Measurements from ENCODE around the gene ASL.
"Not testable (repeated sequence)": the region's sequence is repeated elsewhere in the genome, so short reads cannot be mapped to it uniquely, and the experiment has no call there.

The ASL gene

GRCh38 chr7:66039094-66039670 lies 36.4 kb upstream of the ASL start:
- Histone ChIP-seq H3K9me3 (no peaks in the 10 kb centered on the region), H3K4me1 (peaks cover 2 to 7% (median 5%) of the 10 kb centered on the region in 4 donors), H3K27me3 (no peaks in the 10 kb centered on the region), H3K4me3 (no peak overlapping the region), H3K27ac (no peak overlapping the region), H3K36me3 (no peaks in the 10 kb centered on the region)
- no peak for DNase-seq
- TF ChIP-seq CTCF (IDR thresholded peaks at IDR 0.05): no peak
- intact Hi-C loops (cut with DNase I; ENCODE audit: low total_unique reads): no loop called here

DNA sequence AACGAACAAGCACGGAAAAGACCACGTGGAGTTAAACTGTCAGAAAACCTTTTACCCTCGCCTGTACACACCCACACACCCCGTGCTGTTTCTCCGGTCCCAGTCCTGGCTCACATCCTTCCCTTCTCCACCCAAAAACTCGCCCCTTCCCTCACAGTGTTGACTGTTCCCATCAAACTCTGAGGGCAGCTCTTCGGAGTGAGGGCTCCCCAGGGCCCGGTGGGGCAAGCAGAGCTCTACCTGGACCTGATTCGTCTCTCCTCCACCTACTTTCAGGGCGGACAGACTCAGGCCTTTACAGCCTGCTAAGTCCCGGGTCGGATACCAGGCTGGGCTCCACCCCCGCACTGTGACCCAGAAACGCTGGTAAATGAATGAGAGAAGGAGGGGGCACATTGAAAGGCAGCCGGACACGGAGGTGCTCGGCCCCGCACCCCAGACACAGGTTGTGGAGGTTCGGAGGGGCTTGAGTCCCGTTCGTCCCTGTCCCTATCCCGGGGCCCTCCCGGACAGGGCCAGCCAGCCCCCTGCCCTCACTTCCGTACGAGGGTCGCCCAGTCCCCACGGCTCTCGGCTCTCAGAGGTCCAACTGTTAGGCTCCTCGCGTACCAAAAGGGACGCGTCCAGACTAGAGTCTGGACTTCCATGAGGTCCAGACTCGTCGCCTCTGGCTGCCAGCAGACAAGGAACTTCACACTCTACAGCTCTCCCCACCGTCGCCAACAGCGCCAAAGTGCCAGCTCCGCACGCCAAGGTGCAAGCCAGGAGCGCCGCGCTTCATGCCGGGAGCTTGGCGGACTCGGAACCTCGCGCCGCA lies 31.7 kb upstream of the ASL start:
- Histone ChIP-seq H3K36me3 (no peaks in the 10 kb centered on the region), H3K4me3 (peak overlapping the region; percentile 43 to 51), H3K9me3 (no peaks in the 10 kb centered on the region), H3K4me1 (peaks cover 3 to 12% (median 7%) of the 10 kb centered on the region in 4 donors), H3K27ac (no peak overlapping the region), H3K27me3 (no peaks in the 10 kb centered on the region)
- peak in 1 of 2 donors; percentile 25 for DNase-seq
- intact Hi-C loops (cut with DNase I; ENCODE audit: low total_unique reads): no loop called here
- TF ChIP-seq CTCF (IDR thresholded peaks at IDR 0.05): no peak

DNA sequence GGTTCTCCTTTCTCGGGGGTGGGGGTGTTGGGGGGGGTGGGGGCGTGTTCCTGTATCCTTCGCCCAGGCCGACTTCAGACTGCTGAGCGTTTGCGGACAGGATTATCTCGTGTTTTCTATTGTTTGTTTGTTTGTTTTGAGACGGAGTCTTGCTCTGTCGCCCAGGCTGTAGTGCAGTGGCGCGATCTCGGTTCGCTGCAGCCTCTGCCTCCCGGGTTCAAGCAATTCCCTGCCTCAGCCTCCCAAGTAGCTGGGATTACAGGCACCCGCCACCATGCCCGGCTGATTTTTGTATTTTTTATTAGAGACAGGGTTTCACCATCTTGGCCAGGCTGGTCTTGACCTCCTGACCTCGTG lies 31.1 kb upstream of the ASL start:
- H3K9me3 ChIP-seq; intact Hi-C loops (cut with DNase I; ENCODE audit: low total_unique reads); DNase-seq; H3K27me3 ChIP-seq; H3K36me3 ChIP-seq; H3K27ac ChIP-seq: not testable (repeated sequence)
- peak overlapping the region; percentile 43 to 51 for H3K4me3 ChIP-seq
- H3K4me1 ChIP-seq: peaks cover 3 to 12% (median 7%) of the 10 kb centered on the region in 4 donors

DNA sequence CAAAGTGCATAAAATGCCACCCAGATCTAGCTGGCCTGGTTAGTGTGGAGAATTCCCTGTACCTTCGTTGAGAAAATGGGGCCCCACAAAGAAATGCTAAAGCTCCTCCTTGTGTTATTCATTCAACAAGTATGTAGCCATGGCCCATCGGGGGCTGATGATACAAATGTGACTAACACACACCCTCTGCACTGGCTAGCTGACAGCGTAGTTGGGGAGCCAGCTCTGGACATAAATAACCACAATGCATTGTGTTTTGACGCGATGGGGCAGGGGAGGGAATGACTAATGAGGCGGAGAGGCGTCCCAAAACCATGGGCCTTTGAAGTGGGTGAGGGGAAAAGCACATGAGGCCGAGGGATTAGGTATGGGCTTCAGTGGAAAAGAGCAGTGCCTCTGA lies 28.2 kb upstream of the ASL start:
- H3K9me3 ChIP-seq: no peaks in the 10 kb centered on the region
- H3K36me3 ChIP-seq: no peaks in the 10 kb centered on the region
- intact Hi-C loops (cut with DNase I; ENCODE audit: low total_unique reads): no loop called here
- H3K4me3 ChIP-seq: no peak overlapping the region
- no peak for DNase-seq
- H3K4me1 ChIP-seq: peaks cover 3 to 17% (median 10%) of the 10 kb centered on the region in 4 donors
- H3K27ac ChIP-seq: no peak overlapping the region
- no peaks in the 10 kb centered on the region for H3K27me3 ChIP-seq
- no peak for TF ChIP-seq CTCF (IDR thresholded peaks at IDR 0.05)

DNA sequence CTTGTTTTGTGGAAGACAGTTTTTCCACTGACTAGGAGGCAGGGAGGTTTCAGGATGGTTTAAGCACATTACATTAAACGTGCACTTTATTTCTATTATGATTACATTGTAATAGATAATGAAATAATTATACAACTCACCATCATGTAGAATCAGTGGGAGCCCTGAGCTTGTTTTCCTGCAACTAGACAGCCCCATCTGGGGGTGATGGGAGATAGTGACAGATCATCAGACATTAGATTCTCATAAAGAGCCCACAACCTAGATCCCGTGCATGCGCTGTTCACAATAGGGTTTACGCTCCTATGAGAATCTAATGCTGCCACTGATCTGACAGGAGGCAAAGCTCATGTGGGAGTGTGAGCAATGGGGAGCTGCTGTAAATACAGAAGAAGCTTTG lies 25.7 kb upstream of the ASL start:
- not testable (repeated sequence) for H3K4me3 ChIP-seq, H3K4me1 ChIP-seq, DNase-seq

GRCh38 chr7:66050337-66050957 lies 25.2 kb upstream of the ASL start:
- H3K27ac ChIP-seq: no peak overlapping the region
- H3K9me3 ChIP-seq: no peaks in the 10 kb centered on the region
- H3K4me3 ChIP-seq: no peak overlapping the region
- H3K36me3 ChIP-seq: no peaks in the 10 kb centered on the region
- intact Hi-C loops (cut with DNase I; ENCODE audit: low total_unique reads): no loop called here
- DNase-seq: no peak
- TF ChIP-seq CTCF (IDR thresholded peaks at IDR 0.05): no peak
- no peaks in the 10 kb centered on the region for H3K27me3 ChIP-seq
- peaks cover 0 to 7% (median 3%) of the 10 kb centered on the region in 4 donors for H3K4me1 ChIP-seq

More for the DNA sequence above, 25.7 kb upstream of the ASL start:
- H3K9me3 ChIP-seq; H3K27ac ChIP-seq; H3K27me3 ChIP-seq; intact Hi-C loops (cut with DNase I; ENCODE audit: low total_unique reads); H3K36me3 ChIP-seq: not testable (repeated sequence)
